ENCODE measurements around the gene PHLDB3.

PHLDB3 gene

DNA sequence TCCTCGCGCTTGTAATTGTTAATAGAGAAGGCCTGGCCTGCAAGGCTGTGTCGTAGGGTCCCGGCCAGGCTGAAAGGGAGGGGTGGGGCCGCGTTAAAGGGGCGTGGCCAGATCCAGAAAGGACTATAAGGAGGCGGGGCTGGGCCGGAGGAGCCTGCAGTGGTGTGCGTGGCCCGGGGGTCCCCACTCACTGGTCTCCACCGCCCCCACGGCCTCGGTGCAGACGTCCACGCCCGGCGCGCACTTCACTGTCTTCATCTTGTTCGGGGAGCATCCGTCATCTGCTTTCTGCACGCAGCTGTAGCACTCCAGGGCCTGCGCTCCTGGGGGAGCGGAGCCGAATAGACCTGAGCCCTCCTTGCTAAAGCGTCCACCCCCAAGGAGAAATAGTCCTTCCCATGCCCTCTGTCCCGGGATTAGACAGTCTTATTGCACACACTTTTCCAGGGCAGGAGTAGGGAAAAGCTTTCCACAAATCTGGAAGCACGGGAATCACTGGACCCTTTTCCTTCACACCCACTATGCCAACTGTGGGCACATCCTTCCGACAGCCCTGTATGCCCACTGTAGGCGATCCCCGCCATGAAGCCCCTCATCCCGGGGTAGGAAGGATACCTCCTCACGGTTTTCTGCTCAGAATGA is 40.3 kb downstream of the PHLDB3 start:
- peaks cover 18% of the 10 kb centered on the region for H3K4me1 ChIP-seq (ENCODE audit: control insufficient read depth, insufficient read depth, low read depth, low read length)
- no peak overlapping the region for H2BK5ac ChIP-seq (ENCODE audit: low read depth, low read length, poor library complexity, severe bottlenecking)
- H3K79me1 ChIP-seq (replicated peaks; ENCODE audit: low read length, poor library complexity, severe bottlenecking) = no peaks in the 10 kb centered on the region
- peak overlapping the region in 1 of 2 experiments; percentile 58 for H3K18ac ChIP-seq (ENCODE audit: low read depth in 1 of 2, low read length in 2 of 2)
- H2BK15ac ChIP-seq (ENCODE audit: low read depth, poor library complexity, severe bottlenecking) = no peak overlapping the region
- no peak overlapping the region for H3K23ac ChIP-seq (ENCODE audit: low read length in 2 of 2)
- H4K91ac ChIP-seq (ENCODE audit: low read length) = no peak overlapping the region
- H2BK120ac ChIP-seq (ENCODE audit: low read depth, low read length) = no peak overlapping the region
- peak overlapping the region; percentile 61 for H3K9ac ChIP-seq (ENCODE audit: low read length)
- H3K4ac ChIP-seq (ENCODE audit: low read depth in 1 of 2, low read length in 2 of 2) = peak overlapping the region in 1 of 2 experiments; percentile 35
- H3K9me3 ChIP-seq (ENCODE audit: control insufficient read depth, low read length) = no peaks in the 10 kb centered on the region
- H3K36me3 ChIP-seq (ENCODE audit: control insufficient read depth in 1 of 2, insufficient read depth in 2 of 2, low read depth in 1 of 2, low read length in 2 of 2) = no peaks in the 10 kb centered on the region
- no peak overlapping the region for H2AK5ac ChIP-seq (ENCODE audit: low read length, severe bottlenecking)
- no peak for DNase-seq
- H3K27ac ChIP-seq (ENCODE audit: low read length, poor library complexity, severe bottlenecking) = peak overlapping the region; percentile 10
- peak overlapping the region; percentile 60 for H2AFZ ChIP-seq (ENCODE audit: low read depth, low read length)
- 24% methylated on average over 31 of the region's 33 CpGs for WGBS
- peak overlapping the region; percentile 71 to 86 for H3K4me3 ChIP-seq (ENCODE audit: insufficient read depth in 1 of 2, low read depth in 1 of 2, low read length in 2 of 2)
- no peak overlapping the region for H3K14ac ChIP-seq (ENCODE audit: low read length in 2 of 2)
- H4K8ac ChIP-seq (ENCODE audit: low read length) = peak overlapping the region; percentile 81
- peak overlapping the region; percentile 96 for H3K4me2 ChIP-seq (ENCODE audit: low read length, poor library complexity, severe bottlenecking)
- H3K27me3 ChIP-seq (ENCODE audit: control insufficient read depth in 1 of 2, insufficient read depth in 1 of 2, low read length in 2 of 2) = peaks cover 17 to 31% of the 10 kb centered on the region in 2 experiments
- no peak overlapping the region for H2BK12ac ChIP-seq (ENCODE audit: low read length in 2 of 2)

DNA sequence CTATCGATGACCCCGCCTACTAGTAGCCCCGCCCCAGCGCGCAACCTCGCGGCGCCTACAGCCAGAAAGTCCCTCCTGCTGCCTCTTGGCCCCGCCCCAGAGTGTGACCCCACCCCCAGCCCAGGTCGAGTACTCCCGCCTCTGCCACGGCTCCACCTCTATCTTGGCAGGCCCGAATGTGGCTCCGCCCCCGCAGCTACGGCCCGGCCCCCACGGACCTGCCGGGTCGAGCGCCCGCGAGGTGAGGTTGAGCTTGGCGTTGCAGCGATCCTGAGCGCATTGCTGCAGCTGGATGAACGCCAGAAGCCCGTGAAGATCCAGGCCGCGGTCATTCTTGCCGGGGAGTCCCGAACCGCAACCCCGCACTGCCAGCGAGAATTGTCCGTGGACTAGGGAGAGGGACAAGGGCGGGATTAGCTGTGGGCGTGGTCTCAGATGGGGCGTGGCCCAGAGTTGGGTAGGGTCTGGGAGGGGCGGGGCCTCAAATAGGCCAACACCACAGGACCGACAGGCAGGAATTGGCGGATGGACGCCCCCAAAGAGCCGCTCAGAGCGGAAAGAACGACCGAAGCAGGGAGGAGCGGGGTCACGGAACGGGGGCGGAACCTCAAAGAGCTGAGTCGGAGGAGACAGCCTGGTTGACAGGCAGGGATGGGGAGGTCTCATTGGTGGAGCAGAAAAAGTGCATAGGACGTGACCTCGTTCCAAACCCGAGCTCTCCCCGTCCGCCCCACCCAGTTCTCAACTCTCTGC is 41.0 kb downstream of the PHLDB3 start:
- Histone ChIP-seq H3K18ac (ENCODE audit: low read depth in 1 of 2, low read length in 2 of 2) (peak overlapping the region; percentile 58 to 69), H2BK15ac (ENCODE audit: low read depth, poor library complexity, severe bottlenecking) (no peak overlapping the region), H3K27me3 (ENCODE audit: control insufficient read depth in 1 of 2, insufficient read depth in 1 of 2, low read length in 2 of 2) (peaks cover 17 to 31% of the 10 kb centered on the region in 2 experiments), H3K79me1 (replicated peaks; ENCODE audit: low read length, poor library complexity, severe bottlenecking) (no peaks in the 10 kb centered on the region), H2AK5ac (ENCODE audit: low read length, severe bottlenecking) (no peak overlapping the region), H3K36me3 (ENCODE audit: control insufficient read depth in 1 of 2, insufficient read depth in 2 of 2, low read depth in 1 of 2, low read length in 2 of 2) (no peaks in the 10 kb centered on the region), H3K14ac (ENCODE audit: low read length in 2 of 2) (no peak overlapping the region), H2BK12ac (ENCODE audit: low read length in 2 of 2) (no peak overlapping the region), H2BK5ac (ENCODE audit: low read depth, low read length, poor library complexity, severe bottlenecking) (no peak overlapping the region), H3K4me3 (ENCODE audit: insufficient read depth in 1 of 2, low read depth in 1 of 2, low read length in 2 of 2) (peak overlapping the region; percentile 71 to 86), H4K91ac (ENCODE audit: low read length) (no peak overlapping the region), H3K4me2 (ENCODE audit: low read length, poor library complexity, severe bottlenecking) (peak overlapping the region; percentile 96), H3K27ac (ENCODE audit: low read length, poor library complexity, severe bottlenecking) (peak overlapping the region; percentile 31), H2BK120ac (ENCODE audit: low read depth, low read length) (no peak overlapping the region), H3K23ac (ENCODE audit: low read length in 2 of 2) (no peak overlapping the region), H3K4me1 (ENCODE audit: control insufficient read depth, insufficient read depth, low read depth, low read length) (peaks cover 18% of the 10 kb centered on the region), H3K9me3 (ENCODE audit: control insufficient read depth, low read length) (no peaks in the 10 kb centered on the region), H4K8ac (ENCODE audit: low read length) (peak overlapping the region; percentile 73), H3K4ac (ENCODE audit: low read depth in 1 of 2, low read length in 2 of 2) (no peak overlapping the region), H2AFZ (ENCODE audit: low read depth, low read length) (peak overlapping the region; percentile 99), H3K9ac (ENCODE audit: low read length) (peak overlapping the region; percentile 61)
- peak; percentile 95 for DNase-seq
- under 1% methylated on average over 50 of the region's 57 CpGs for WGBS

- DNase-seq = no peak
- peak overlapping the region; percentile 71 to 86 for H3K4me3 ChIP-seq (ENCODE audit: insufficient read depth in 1 of 2, low read depth in 1 of 2, low read length in 2 of 2)
- no peaks in the 10 kb centered on the region for H3K36me3 ChIP-seq (ENCODE audit: control insufficient read depth in 1 of 2, insufficient read depth in 2 of 2, low read depth in 1 of 2, low read length in 2 of 2)
- peak overlapping the region in 1 of 2 experiments; percentile 77 for H3K14ac ChIP-seq (ENCODE audit: low read length in 2 of 2)
- H3K27me3 ChIP-seq (ENCODE audit: control insufficient read depth in 1 of 2, insufficient read depth in 1 of 2, low read length in 2 of 2) = peaks cover 18 to 31% of the 10 kb centered on the region in 2 experiments
- no peak overlapping the region for H2AK5ac ChIP-seq (ENCODE audit: low read length, severe bottlenecking)
- H3K4ac ChIP-seq (ENCODE audit: low read depth in 1 of 2, low read length in 2 of 2) = peak overlapping the region in 1 of 2 experiments; percentile 71
- H4K8ac ChIP-seq (ENCODE audit: low read length) = peak overlapping the region; percentile 29
- no peak overlapping the region for H2BK120ac ChIP-seq (ENCODE audit: low read depth, low read length)
- H3K18ac ChIP-seq (ENCODE audit: low read depth in 1 of 2, low read length in 2 of 2) = peak overlapping the region; percentile 8 to 85
- H3K9me3 ChIP-seq (ENCODE audit: control insufficient read depth, low read length) = no peaks in the 10 kb centered on the region
- H2BK5ac ChIP-seq (ENCODE audit: low read depth, low read length, poor library complexity, severe bottlenecking) = peak overlapping the region; percentile 9
- peak overlapping the region; percentile 96 for H3K4me2 ChIP-seq (ENCODE audit: low read length, poor library complexity, severe bottlenecking)
- peak overlapping the region in 1 of 2 experiments; percentile 67 for H3K23ac ChIP-seq (ENCODE audit: low read length in 2 of 2)
- H3K9ac ChIP-seq (ENCODE audit: low read length) = peak overlapping the region; percentile 14
- no peak overlapping the region for H4K91ac ChIP-seq (ENCODE audit: low read length)
- H2AFZ ChIP-seq (ENCODE audit: low read depth, low read length) = peak overlapping the region; percentile 99
- peak overlapping the region in 1 of 2 experiments; percentile 47 for H2BK12ac ChIP-seq (ENCODE audit: low read length in 2 of 2)
- H3K4me1 ChIP-seq (ENCODE audit: control insufficient read depth, insufficient read depth, low read depth, low read length) = peaks cover 18% of the 10 kb centered on the region
- H2BK15ac ChIP-seq (ENCODE audit: low read depth, poor library complexity, severe bottlenecking) = peak overlapping the region; percentile 91
- H3K27ac ChIP-seq (ENCODE audit: low read length, poor library complexity, severe bottlenecking) = no peak overlapping the region
- WGBS = 5% methylated on average over 31 of the region's 33 CpGs
- no peaks in the 10 kb centered on the region for H3K79me1 ChIP-seq (replicated peaks; ENCODE audit: low read length, poor library complexity, severe bottlenecking)
Observed at GRCh38 chr19:43462785-43463380, 41.7 kb downstream of the PHLDB3 start.

DNA sequence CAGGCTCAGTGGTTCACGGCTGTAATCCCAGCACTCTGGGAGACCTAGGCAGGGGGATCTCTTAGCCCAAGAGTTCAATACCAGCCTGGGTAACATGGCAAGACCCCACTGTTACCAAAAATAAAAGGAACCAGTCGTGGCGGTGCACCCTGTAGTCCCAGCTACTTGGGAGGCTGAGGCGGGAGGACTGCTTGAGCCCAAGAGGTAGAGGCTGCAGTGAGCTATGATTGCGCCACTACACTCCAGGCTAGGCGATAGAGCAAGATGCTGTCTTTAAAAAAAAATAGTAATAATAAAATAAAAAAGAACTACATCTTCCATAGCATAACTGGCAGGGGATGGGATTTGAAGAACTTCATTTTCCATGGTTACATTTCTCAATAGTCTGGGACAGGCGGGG is 42.2 kb downstream of the PHLDB3 start:
- Histone ChIP-seq H3K4me2 (ENCODE audit: low read length, poor library complexity, severe bottlenecking) (no peak overlapping the region), H2BK12ac (ENCODE audit: low read length in 2 of 2) (no peak overlapping the region), H4K8ac (ENCODE audit: low read length) (no peak overlapping the region), H2AK5ac (ENCODE audit: low read length, severe bottlenecking) (no peak overlapping the region), H3K27ac (ENCODE audit: low read length, poor library complexity, severe bottlenecking) (no peak overlapping the region), H2BK5ac (ENCODE audit: low read depth, low read length, poor library complexity, severe bottlenecking) (no peak overlapping the region), H3K18ac (ENCODE audit: low read depth in 1 of 2, low read length in 2 of 2) (no peak overlapping the region), H3K27me3 (ENCODE audit: control insufficient read depth in 1 of 2, insufficient read depth in 1 of 2, low read length in 2 of 2) (peaks cover 22 to 31% of the 10 kb centered on the region in 2 experiments), H4K91ac (ENCODE audit: low read length) (no peak overlapping the region), H3K14ac (ENCODE audit: low read length in 2 of 2) (no peak overlapping the region), H3K23ac (ENCODE audit: low read length in 2 of 2) (no peak overlapping the region), H2BK120ac (ENCODE audit: low read depth, low read length) (no peak overlapping the region), H3K4me1 (ENCODE audit: control insufficient read depth, insufficient read depth, low read depth, low read length) (peaks cover 18% of the 10 kb centered on the region), H3K36me3 (ENCODE audit: control insufficient read depth in 1 of 2, insufficient read depth in 2 of 2, low read depth in 1 of 2, low read length in 2 of 2) (no peaks in the 10 kb centered on the region), H3K9ac (ENCODE audit: low read length) (no peak overlapping the region), H3K9me3 (ENCODE audit: control insufficient read depth, low read length) (no peaks in the 10 kb centered on the region), H3K4me3 (ENCODE audit: insufficient read depth in 1 of 2, low read depth in 1 of 2, low read length in 2 of 2) (no peak overlapping the region), H3K79me1 (replicated peaks; ENCODE audit: low read length, poor library complexity, severe bottlenecking) (no peaks in the 10 kb centered on the region), H2BK15ac (ENCODE audit: low read depth, poor library complexity, severe bottlenecking) (no peak overlapping the region), H2AFZ (ENCODE audit: low read depth, low read length) (no peak overlapping the region), H3K4ac (ENCODE audit: low read depth in 1 of 2, low read length in 2 of 2) (no peak overlapping the region)
- WGBS = 95% methylated on average over 5 of the region's 7 CpGs
- no peak for DNase-seq
